H9 (cell line): ENCODE results near the gene KCNQ2. TPM values are rescaled to one million over a fixed set of nuclear protein-coding genes. Genes with fewer than 3 reads are reported as not detected.

Source experiments
- DNase-seq: peaks from one replicate; pipeline ENCODE4 v3.0.0-alpha.2; 2017
- H2AFZ ChIP-seq: one replicate; pipeline ENCODE4 v1.6.1; 2013; ENCODE audit warnings: mild to moderate bottlenecking, low read length, control low read depth, moderate library complexity
- H2AK5ac ChIP-seq: 2 replicates; pipeline ENCODE4 v1.6.1; 2013; ENCODE audit warnings: low read length, control low read depth, mixed read lengths; ENCODE audit not compliant: insufficient read length
- H2BK120ac ChIP-seq: one replicate; pipeline ENCODE4 v1.6.1; 2013; ENCODE audit warnings: low read depth, mild to moderate bottlenecking, low read length, control low read depth, inconsistent platforms; ENCODE audit not compliant: poor library complexity, severe bottlenecking
- H2BK12ac ChIP-seq: 2 replicates; pipeline ENCODE4 v1.6.1; 2013; ENCODE audit warnings: low read length, control low read depth, mixed read lengths, low read depth; ENCODE audit not compliant: insufficient read length
- H2BK15ac ChIP-seq: 2 replicates; pipeline ENCODE4 v1.6.1; 2013; ENCODE audit warnings: low read depth, low read length, control low read depth
- H2BK20ac ChIP-seq: one replicate; pipeline ENCODE4 v1.6.1; 2013; ENCODE audit warnings: low read depth, mild to moderate bottlenecking, low read length, control low read depth, inconsistent platforms; ENCODE audit not compliant: poor library complexity, severe bottlenecking
- H2BK5ac ChIP-seq: 2 replicates; pipeline ENCODE4 v1.6.1; 2013; ENCODE audit warnings: low read length, control low read depth, mixed read lengths; ENCODE audit not compliant: insufficient read length
- H3K14ac ChIP-seq: 2 replicates; pipeline ENCODE4 v1.6.1; 2013; ENCODE audit warnings: low read length, control low read depth; ENCODE audit not compliant: insufficient read depth
- H3K18ac ChIP-seq: 2 replicates; pipeline ENCODE4 v1.6.1; 2013; ENCODE audit warnings: low read depth, mild to moderate bottlenecking, mixed read lengths, low read length, control low read depth; ENCODE audit not compliant: insufficient read length
- H3K23ac ChIP-seq: 2 replicates; pipeline ENCODE4 v1.6.1; 2013; ENCODE audit warnings: low read length, control low read depth, mixed read lengths, low read depth; ENCODE audit not compliant: insufficient read length
- H3K23me2 ChIP-seq: 2 replicates; pipeline ENCODE4 v1.6.1; 2013; ENCODE audit warnings: low read depth, mild to moderate bottlenecking, mixed read lengths, low read length, control low read depth; ENCODE audit not compliant: insufficient read length, poor library complexity, severe bottlenecking
- H3K27ac ChIP-seq: 2 replicates; pipeline ENCODE4 v1.5.1; 2013; ENCODE audit warnings: low read length, control low read depth, mixed read lengths, low read depth; ENCODE audit not compliant: insufficient read length
- H3K27me3 ChIP-seq: 2 replicates; pipeline ENCODE4 v1.6.1; 2013; ENCODE audit warnings: low read length, control low read depth, inconsistent platforms; ENCODE audit not compliant: insufficient read depth
- H3K4ac ChIP-seq: 2 replicates; pipeline ENCODE4 v1.6.1; 2013; ENCODE audit warnings: low read depth, mild to moderate bottlenecking, control low read depth, inconsistent platforms, low read length, moderate library complexity
- H3K4me1 ChIP-seq: 2 replicates; pipeline ENCODE4 v1.6.1; 2013; ENCODE audit warnings: low read length, control low read depth, inconsistent platforms; ENCODE audit not compliant: insufficient read depth
- H3K4me2 ChIP-seq: 2 replicates; pipeline ENCODE4 v1.6.1; 2013; ENCODE audit warnings: low read length, control low read depth, mixed read lengths; ENCODE audit not compliant: insufficient read length, insufficient read depth
- H3K56ac ChIP-seq: 2 replicates; pipeline ENCODE4 v1.6.1; 2013; ENCODE audit warnings: low read depth, mild to moderate bottlenecking, mixed read lengths, low read length, control low read depth; ENCODE audit not compliant: insufficient read length
- H3K79me1 ChIP-seq: 2 replicates; pipeline ENCODE4 v1.6.1; 2013; ENCODE audit warnings: low read depth, mild to moderate bottlenecking, moderate library complexity, low read length, control low read depth, inconsistent platforms; ENCODE audit not compliant: insufficient read depth, poor library complexity, severe bottlenecking
- H3K79me2 ChIP-seq: 2 replicates; pipeline ENCODE4 v1.6.1; 2013; ENCODE audit warnings: low read length, control low read depth, inconsistent platforms; ENCODE audit not compliant: insufficient read depth
- H3K9ac ChIP-seq: 2 replicates; pipeline ENCODE4 v1.6.1; 2013; ENCODE audit warnings: low read length, control low read depth, mixed read lengths; ENCODE audit not compliant: insufficient read length; ENCODE audit errors: extremely low read depth
- H3K9me3 ChIP-seq: one replicate; pipeline ENCODE4 v1.6.1; 2013; ENCODE audit warnings: low read depth, low read length, inconsistent platforms; ENCODE audit not compliant: control insufficient read depth
- H3T11ph ChIP-seq: one replicate; pipeline ENCODE4 v1.6.1; 2013; ENCODE audit warnings: mild to moderate bottlenecking, low read length, control low read depth, inconsistent platforms
- H4K20me1 ChIP-seq: one replicate; pipeline ENCODE4 v1.6.1; 2013; ENCODE audit not compliant: control insufficient read depth, insufficient read length, insufficient read depth
- H4K5ac ChIP-seq: 2 replicates; pipeline ENCODE4 v1.6.1; 2013; ENCODE audit warnings: low read depth, mild to moderate bottlenecking, mixed read lengths, low read length, control low read depth; ENCODE audit not compliant: insufficient read length
- H4K8ac ChIP-seq: replicated peaks from 2 replicates; pipeline ENCODE4 v1.6.1; 2013; ENCODE audit warnings: low read length, control low read depth, mixed read lengths, low read depth; ENCODE audit not compliant: insufficient read length
- H4K91ac ChIP-seq: 2 replicates; pipeline ENCODE4 v1.6.1; 2013; ENCODE audit warnings: low read depth, mild to moderate bottlenecking, moderate library complexity, mixed read lengths, low read length, control low read depth; ENCODE audit not compliant: insufficient read length
- H3K27ac Mint-ChIP-seq, 3 experiments: 2 replicates in 2 of 3; 3 replicates in 1 of 3; pipeline ENCODE4 v1.8.0; 2020 to 2021; ENCODE audit warnings: mixed read lengths in 3 of 3, mild to moderate bottlenecking in 1 of 3, moderate library complexity in 1 of 3
- H3K27me3 Mint-ChIP-seq: 2 replicates; pipeline ENCODE4 v1.8.0; 2021; ENCODE audit warnings: low read depth, mild to moderate bottlenecking, moderate library complexity, mixed read lengths
- H3K36me3 Mint-ChIP-seq, 3 experiments: 2 replicates in 2 of 3; 3 replicates in 1 of 3; pipeline ENCODE4 v1.8.0; 2020 to 2021; ENCODE audit warnings: low read depth in 3 of 3, mixed read lengths in 3 of 3; ENCODE audit not compliant: insufficient read depth in 1 of 3
- H3K4me1 Mint-ChIP-seq, 2 experiments: 2 replicates each; pipeline ENCODE4 v1.8.0; 2020; ENCODE audit warnings: mixed read lengths in 2 of 2
- H3K4me3 Mint-ChIP-seq, 2 experiments: 2 replicates in 1 of 2; 3 replicates in 1 of 2; pipeline ENCODE4 v1.8.0; 2020 to 2021; ENCODE audit warnings: mild to moderate bottlenecking in 2 of 2, mixed read lengths in 2 of 2, moderate library complexity in 1 of 2
- H3K9me3 Mint-ChIP-seq, 2 experiments: 2 replicates in 1 of 2; 3 replicates in 1 of 2; pipeline ENCODE4 v1.8.0; 2020; ENCODE audit warnings: mild to moderate bottlenecking in 2 of 2, mixed read lengths in 2 of 2, moderate library complexity in 1 of 2
- CTCF ChIP-seq: fragments of 200-600 bp; sonication (generic); conservative IDR thresholded peaks from 3 replicates; pipeline ENCODE4 v1.8.0; 2021; ENCODE audit warnings: antibody characterized with exemption, mild to moderate bottlenecking
- WGBS: extraction: QIAGEN DNeasy Blood & Tissue Kit; methylation state at CpG from one replicate; pipeline ENCODE4 v1.1.7; 2013; ENCODE audit warnings: missing lambda C conversion rate, low lambda C conversion rate, mixed read lengths; ENCODE audit not compliant: insufficient read length; ENCODE audit errors: extremely low coverage; 5-methylcytosine and 5-hydroxymethylcytosine counted together
- total RNA-seq: library from RNA; stranded (reverse); gene quantifications from 2 replicates; pipeline ENCODE4 v1.2.1, GENCODE V29; 2021

KCNQ2 gene
- total RNA-seq, 1 experiment from 2014 or later: 69.2 TPM

- H4K5ac ChIP-seq: no peak overlapping the region
- no peak overlapping the region for H2BK120ac ChIP-seq
- H2BK20ac ChIP-seq: no peak overlapping the region
- H3K4ac ChIP-seq: no peak overlapping the region
- no peak overlapping the region for H2BK12ac ChIP-seq
- H3K27ac Mint-ChIP-seq: no peak overlapping the region; a peak in 1 of 7 replicates
- no peak overlapping the region for H3K9ac ChIP-seq
- no peaks in the 10 kb centered on the region; the same call in 1 of the 2 replicates for H3K4me1 ChIP-seq
- H3K56ac ChIP-seq: no peak overlapping the region
- H3K79me1 ChIP-seq: no peaks in the 10 kb centered on the region
- H3K27me3 Mint-ChIP-seq: peaks cover 13% of the 10 kb centered on the region
- H3K14ac ChIP-seq: no peak overlapping the region; the same call in 1 of the 2 replicates
- no peaks in the 10 kb centered on the region for H4K20me1 ChIP-seq
- no peak for TF ChIP-seq CTCF
- H3K4me2 ChIP-seq: no peak overlapping the region
- H2BK5ac ChIP-seq: no peak overlapping the region
- H3K36me3 Mint-ChIP-seq: no peaks in the 10 kb centered on the region
- no peaks in the 10 kb centered on the region for H3K79me2 ChIP-seq
- no peak overlapping the region for H4K8ac ChIP-seq
- H3K4me3 Mint-ChIP-seq: no peak overlapping the region; a peak in 1 of 5 replicates
- no peak overlapping the region for H4K91ac ChIP-seq
- WGBS: no CpG with 5 or more reads among the region's 41 CpGs
- no peak overlapping the region for H2BK15ac ChIP-seq
- H3K27ac ChIP-seq: no peak overlapping the region
- H3K23ac ChIP-seq: no peak overlapping the region
- peaks cover 14 to 32% of the 10 kb centered on the region in 2 experiments for H3K4me1 Mint-ChIP-seq
- no peaks in the 10 kb centered on the region for H3K9me3 ChIP-seq
- H3K9me3 Mint-ChIP-seq: no peaks in the 10 kb centered on the region; a peak in 1 of 5 replicates
- no peak overlapping the region for H2AK5ac ChIP-seq
- H3K27me3 ChIP-seq: no peaks in the 10 kb centered on the region
- H3K18ac ChIP-seq: no peak overlapping the region
- no peak overlapping the region for H2AFZ ChIP-seq
- no peaks in the 10 kb centered on the region for H3K23me2 ChIP-seq
- no peak overlapping the region for H3T11ph ChIP-seq
- no peak for DNase-seq
Measured at GRCh38 chr20:63399596-63400375, 72.7 kb downstream of the KCNQ2 start.
